H9 (cell line): ENCODE measurements around the gene FBXL7. TPM values are rescaled to one million over a fixed set of nuclear protein-coding genes. Genes with fewer than 3 reads are reported as not detected.

Experiments used
- DNase-seq: peaks from one replicate; pipeline ENCODE4 v3.0.0-alpha.2; 2017
- H2AFZ ChIP-seq: one replicate; pipeline ENCODE4 v1.6.1; 2013; ENCODE audit warnings: mild to moderate bottlenecking, low read length, control low read depth, moderate library complexity
- H2AK5ac ChIP-seq: 2 replicates; pipeline ENCODE4 v1.6.1; 2013; ENCODE audit warnings: low read length, control low read depth, mixed read lengths; ENCODE audit not compliant: insufficient read length
- H2BK120ac ChIP-seq: one replicate; pipeline ENCODE4 v1.6.1; 2013; ENCODE audit warnings: low read depth, mild to moderate bottlenecking, low read length, control low read depth, inconsistent platforms; ENCODE audit not compliant: poor library complexity, severe bottlenecking
- H2BK12ac ChIP-seq: 2 replicates; pipeline ENCODE4 v1.6.1; 2013; ENCODE audit warnings: low read length, control low read depth, mixed read lengths, low read depth; ENCODE audit not compliant: insufficient read length
- H2BK15ac ChIP-seq: 2 replicates; pipeline ENCODE4 v1.6.1; 2013; ENCODE audit warnings: low read depth, low read length, control low read depth
- H2BK20ac ChIP-seq: one replicate; pipeline ENCODE4 v1.6.1; 2013; ENCODE audit warnings: low read depth, mild to moderate bottlenecking, low read length, control low read depth, inconsistent platforms; ENCODE audit not compliant: poor library complexity, severe bottlenecking
- H2BK5ac ChIP-seq: 2 replicates; pipeline ENCODE4 v1.6.1; 2013; ENCODE audit warnings: low read length, control low read depth, mixed read lengths; ENCODE audit not compliant: insufficient read length
- H3K14ac ChIP-seq: 2 replicates; pipeline ENCODE4 v1.6.1; 2013; ENCODE audit warnings: low read length, control low read depth; ENCODE audit not compliant: insufficient read depth
- H3K18ac ChIP-seq: 2 replicates; pipeline ENCODE4 v1.6.1; 2013; ENCODE audit warnings: low read depth, mild to moderate bottlenecking, mixed read lengths, low read length, control low read depth; ENCODE audit not compliant: insufficient read length
- H3K23ac ChIP-seq: 2 replicates; pipeline ENCODE4 v1.6.1; 2013; ENCODE audit warnings: low read length, control low read depth, mixed read lengths, low read depth; ENCODE audit not compliant: insufficient read length
- H3K23me2 ChIP-seq: 2 replicates; pipeline ENCODE4 v1.6.1; 2013; ENCODE audit warnings: low read depth, mild to moderate bottlenecking, mixed read lengths, low read length, control low read depth; ENCODE audit not compliant: insufficient read length, poor library complexity, severe bottlenecking
- H3K27ac ChIP-seq: 2 replicates; pipeline ENCODE4 v1.5.1; 2013; ENCODE audit warnings: low read length, control low read depth, mixed read lengths, low read depth; ENCODE audit not compliant: insufficient read length
- H3K27me3 ChIP-seq: 2 replicates; pipeline ENCODE4 v1.6.1; 2013; ENCODE audit warnings: low read length, control low read depth, inconsistent platforms; ENCODE audit not compliant: insufficient read depth
- H3K4ac ChIP-seq: 2 replicates; pipeline ENCODE4 v1.6.1; 2013; ENCODE audit warnings: low read depth, mild to moderate bottlenecking, control low read depth, inconsistent platforms, low read length, moderate library complexity
- H3K4me1 ChIP-seq: 2 replicates; pipeline ENCODE4 v1.6.1; 2013; ENCODE audit warnings: low read length, control low read depth, inconsistent platforms; ENCODE audit not compliant: insufficient read depth
- H3K4me2 ChIP-seq: 2 replicates; pipeline ENCODE4 v1.6.1; 2013; ENCODE audit warnings: low read length, control low read depth, mixed read lengths; ENCODE audit not compliant: insufficient read length, insufficient read depth
- H3K56ac ChIP-seq: 2 replicates; pipeline ENCODE4 v1.6.1; 2013; ENCODE audit warnings: low read depth, mild to moderate bottlenecking, mixed read lengths, low read length, control low read depth; ENCODE audit not compliant: insufficient read length
- H3K79me1 ChIP-seq: 2 replicates; pipeline ENCODE4 v1.6.1; 2013; ENCODE audit warnings: low read depth, mild to moderate bottlenecking, moderate library complexity, low read length, control low read depth, inconsistent platforms; ENCODE audit not compliant: insufficient read depth, poor library complexity, severe bottlenecking
- H3K79me2 ChIP-seq: 2 replicates; pipeline ENCODE4 v1.6.1; 2013; ENCODE audit warnings: low read length, control low read depth, inconsistent platforms; ENCODE audit not compliant: insufficient read depth
- H3K9ac ChIP-seq: 2 replicates; pipeline ENCODE4 v1.6.1; 2013; ENCODE audit warnings: low read length, control low read depth, mixed read lengths; ENCODE audit not compliant: insufficient read length; ENCODE audit errors: extremely low read depth
- H3K9me3 ChIP-seq: one replicate; pipeline ENCODE4 v1.6.1; 2013; ENCODE audit warnings: low read depth, low read length, inconsistent platforms; ENCODE audit not compliant: control insufficient read depth
- H3T11ph ChIP-seq: one replicate; pipeline ENCODE4 v1.6.1; 2013; ENCODE audit warnings: mild to moderate bottlenecking, low read length, control low read depth, inconsistent platforms
- H4K20me1 ChIP-seq: one replicate; pipeline ENCODE4 v1.6.1; 2013; ENCODE audit not compliant: control insufficient read depth, insufficient read length, insufficient read depth
- H4K5ac ChIP-seq: 2 replicates; pipeline ENCODE4 v1.6.1; 2013; ENCODE audit warnings: low read depth, mild to moderate bottlenecking, mixed read lengths, low read length, control low read depth; ENCODE audit not compliant: insufficient read length
- H4K8ac ChIP-seq: replicated peaks from 2 replicates; pipeline ENCODE4 v1.6.1; 2013; ENCODE audit warnings: low read length, control low read depth, mixed read lengths, low read depth; ENCODE audit not compliant: insufficient read length
- H4K91ac ChIP-seq: 2 replicates; pipeline ENCODE4 v1.6.1; 2013; ENCODE audit warnings: low read depth, mild to moderate bottlenecking, moderate library complexity, mixed read lengths, low read length, control low read depth; ENCODE audit not compliant: insufficient read length
- H3K27ac Mint-ChIP-seq, 3 experiments: 2 replicates in 2 of 3; 3 replicates in 1 of 3; pipeline ENCODE4 v1.8.0; 2020 to 2021; ENCODE audit warnings: mixed read lengths in 3 of 3, mild to moderate bottlenecking in 1 of 3, moderate library complexity in 1 of 3
- H3K27me3 Mint-ChIP-seq: 2 replicates; pipeline ENCODE4 v1.8.0; 2021; ENCODE audit warnings: low read depth, mild to moderate bottlenecking, moderate library complexity, mixed read lengths
- H3K36me3 Mint-ChIP-seq, 3 experiments: 2 replicates in 2 of 3; 3 replicates in 1 of 3; pipeline ENCODE4 v1.8.0; 2020 to 2021; ENCODE audit warnings: low read depth in 3 of 3, mixed read lengths in 3 of 3; ENCODE audit not compliant: insufficient read depth in 1 of 3
- H3K4me1 Mint-ChIP-seq, 2 experiments: 2 replicates each; pipeline ENCODE4 v1.8.0; 2020; ENCODE audit warnings: mixed read lengths in 2 of 2
- H3K4me3 Mint-ChIP-seq, 2 experiments: 2 replicates in 1 of 2; 3 replicates in 1 of 2; pipeline ENCODE4 v1.8.0; 2020 to 2021; ENCODE audit warnings: mild to moderate bottlenecking in 2 of 2, mixed read lengths in 2 of 2, moderate library complexity in 1 of 2
- H3K9me3 Mint-ChIP-seq, 2 experiments: 2 replicates in 1 of 2; 3 replicates in 1 of 2; pipeline ENCODE4 v1.8.0; 2020; ENCODE audit warnings: mild to moderate bottlenecking in 2 of 2, mixed read lengths in 2 of 2, moderate library complexity in 1 of 2
- WGBS: extraction: QIAGEN DNeasy Blood & Tissue Kit; methylation state at CpG from one replicate; pipeline ENCODE4 v1.1.7; 2013; ENCODE audit warnings: missing lambda C conversion rate, low lambda C conversion rate, mixed read lengths; ENCODE audit not compliant: insufficient read length; ENCODE audit errors: extremely low coverage; 5-methylcytosine and 5-hydroxymethylcytosine counted together
- total RNA-seq: library from RNA; stranded (reverse); gene quantifications from 2 replicates; pipeline ENCODE4 v1.2.1, GENCODE V29; 2021
- TF ChIP-seq, protein P1 (sequence below): fragments of 200-600 bp; sonication (generic); conservative IDR thresholded peaks from 3 replicates; pipeline ENCODE4 v1.8.0; 2021; ENCODE audit warnings: antibody characterized with exemption, mild to moderate bottlenecking

FBXL7 gene
- total RNA-seq, 1 experiment from 2014 or later = 14.6 TPM

DNA sequence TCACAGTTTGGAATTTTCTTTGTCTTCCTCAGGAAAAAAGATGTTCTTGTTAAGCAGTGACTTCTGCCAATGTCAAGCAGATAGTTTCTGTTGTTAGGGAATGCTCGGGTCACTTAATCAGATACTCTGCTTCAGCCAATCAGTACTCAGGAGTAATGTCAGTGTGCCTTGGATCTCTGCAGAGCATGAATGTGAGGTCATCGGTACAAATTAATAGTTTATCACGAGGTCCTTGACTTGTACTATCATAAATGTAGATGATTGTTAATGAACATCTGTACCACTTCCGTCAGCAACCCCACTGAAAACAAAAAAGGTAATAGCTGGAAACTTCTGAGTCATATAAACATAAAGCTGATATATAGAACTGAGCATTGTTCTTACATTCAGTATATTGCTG is 73.6 kb downstream of the FBXL7 start:
- Histone ChIP-seq H3K56ac (no peak overlapping the region), H4K20me1 (no peaks in the 10 kb centered on the region), H3K79me2 (no peaks in the 10 kb centered on the region), H2BK20ac (no peak overlapping the region), H2AFZ (no peak overlapping the region), H3T11ph (no peak overlapping the region), H3K4me1 (no peaks in the 10 kb centered on the region), H2AK5ac (no peak overlapping the region), H2BK15ac (no peak overlapping the region), H3K9me3 (no peaks in the 10 kb centered on the region), H2BK120ac (no peak overlapping the region), H3K27ac (no peak overlapping the region), H3K4ac (no peak overlapping the region), H3K18ac (no peak overlapping the region), H3K23ac (no peak overlapping the region), H4K5ac (no peak overlapping the region), H3K79me1 (peaks cover 2% of the 10 kb centered on the region), H2BK12ac (no peak overlapping the region), H4K8ac (no peak overlapping the region), H3K23me2 (no peaks in the 10 kb centered on the region), H3K14ac (no peak overlapping the region), H3K4me2 (no peak overlapping the region), H2BK5ac (no peak overlapping the region), H3K9ac (no peak overlapping the region), H4K91ac (no peak overlapping the region), H3K27me3 (no peaks in the 10 kb centered on the region)
- no CpG with 5 or more reads among the region's 4 CpGs for WGBS
- Mint-ChIP-seq H3K4me3 (no peak overlapping the region), H3K36me3 (no peaks in the 10 kb centered on the region), H3K27ac (no peak overlapping the region), H3K4me1 (peaks cover 21 to 27% of the 10 kb centered on the region in 2 experiments), H3K27me3 (no peaks in the 10 kb centered on the region), H3K9me3 (no peaks in the 10 kb centered on the region)
- DNase-seq = no peak
- TF ChIP-seq, protein P1, sequence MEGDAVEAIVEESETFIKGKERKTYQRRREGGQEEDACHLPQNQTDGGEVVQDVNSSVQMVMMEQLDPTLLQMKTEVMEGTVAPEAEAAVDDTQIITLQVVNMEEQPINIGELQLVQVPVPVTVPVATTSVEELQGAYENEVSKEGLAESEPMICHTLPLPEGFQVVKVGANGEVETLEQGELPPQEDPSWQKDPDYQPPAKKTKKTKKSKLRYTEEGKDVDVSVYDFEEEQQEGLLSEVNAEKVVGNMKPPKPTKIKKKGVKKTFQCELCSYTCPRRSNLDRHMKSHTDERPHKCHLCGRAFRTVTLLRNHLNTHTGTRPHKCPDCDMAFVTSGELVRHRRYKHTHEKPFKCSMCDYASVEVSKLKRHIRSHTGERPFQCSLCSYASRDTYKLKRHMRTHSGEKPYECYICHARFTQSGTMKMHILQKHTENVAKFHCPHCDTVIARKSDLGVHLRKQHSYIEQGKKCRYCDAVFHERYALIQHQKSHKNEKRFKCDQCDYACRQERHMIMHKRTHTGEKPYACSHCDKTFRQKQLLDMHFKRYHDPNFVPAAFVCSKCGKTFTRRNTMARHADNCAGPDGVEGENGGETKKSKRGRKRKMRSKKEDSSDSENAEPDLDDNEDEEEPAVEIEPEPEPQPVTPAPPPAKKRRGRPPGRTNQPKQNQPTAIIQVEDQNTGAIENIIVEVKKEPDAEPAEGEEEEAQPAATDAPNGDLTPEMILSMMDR = no peak
